Subcutaneous adipose tissue (tissue), 4 donors: ENCODE data around the gene ARAP3. TPM values are rescaled to one million over a fixed set of nuclear protein-coding genes. Genes with fewer than 3 reads are reported as not detected.

ENCODE experiments used
- total RNA-seq, 4 donors: library from RNA; depleted of rRNA; stranded (reverse); fragments of >200 nt; gene quantifications; one replicate each; pipeline ENCODE4 v1.1.0, GENCODE V29; 2016
- TF ChIP-seq, protein P1 (sequence below): fragments of 450-650 bp; IDR thresholded peaks from one replicate; pipeline ENCODE4 v1.5.1; 2016; ENCODE audit warnings: low read depth, mild to moderate bottlenecking, control low read depth, antibody characterized with exemption, moderate library complexity

The ARAP3 gene
- total RNA-seq, 4 donors from 2014 or later: 3.7 to 17.3 (median 5.1) TPM

DNA sequence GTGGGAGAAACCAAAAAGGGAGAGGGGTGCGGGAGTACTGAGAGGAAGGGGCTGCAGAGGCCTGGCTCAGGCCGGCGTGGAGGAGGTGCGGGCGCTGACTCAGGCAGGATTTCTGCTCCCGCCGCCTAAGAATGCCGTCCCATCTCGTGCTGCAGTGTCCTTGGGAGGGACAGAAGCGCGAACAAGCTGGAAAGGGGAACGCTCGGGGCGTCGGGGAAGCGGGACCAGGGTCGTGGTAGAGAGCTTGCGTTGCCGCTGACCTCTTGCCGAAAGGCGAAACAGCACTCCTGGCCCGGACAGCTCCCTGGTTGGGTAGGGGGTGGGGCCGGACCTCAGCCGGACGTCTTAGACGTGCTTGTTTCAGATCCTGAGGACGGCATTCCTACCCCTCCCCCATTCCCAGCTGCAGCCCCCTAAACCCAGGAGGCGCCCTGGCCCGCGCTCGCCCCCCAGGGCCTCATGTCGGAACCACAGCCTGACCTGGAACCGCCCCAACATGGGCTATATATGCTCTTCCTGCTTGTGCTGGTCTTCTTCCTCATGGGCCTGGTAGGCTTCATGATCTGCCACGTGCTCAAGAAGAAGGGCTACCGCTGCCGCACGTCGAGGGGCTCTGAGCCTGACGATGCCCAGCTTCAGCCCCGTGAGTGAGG lies 44.1 kb downstream of the ARAP3 start:
- TF ChIP-seq, protein P1, sequence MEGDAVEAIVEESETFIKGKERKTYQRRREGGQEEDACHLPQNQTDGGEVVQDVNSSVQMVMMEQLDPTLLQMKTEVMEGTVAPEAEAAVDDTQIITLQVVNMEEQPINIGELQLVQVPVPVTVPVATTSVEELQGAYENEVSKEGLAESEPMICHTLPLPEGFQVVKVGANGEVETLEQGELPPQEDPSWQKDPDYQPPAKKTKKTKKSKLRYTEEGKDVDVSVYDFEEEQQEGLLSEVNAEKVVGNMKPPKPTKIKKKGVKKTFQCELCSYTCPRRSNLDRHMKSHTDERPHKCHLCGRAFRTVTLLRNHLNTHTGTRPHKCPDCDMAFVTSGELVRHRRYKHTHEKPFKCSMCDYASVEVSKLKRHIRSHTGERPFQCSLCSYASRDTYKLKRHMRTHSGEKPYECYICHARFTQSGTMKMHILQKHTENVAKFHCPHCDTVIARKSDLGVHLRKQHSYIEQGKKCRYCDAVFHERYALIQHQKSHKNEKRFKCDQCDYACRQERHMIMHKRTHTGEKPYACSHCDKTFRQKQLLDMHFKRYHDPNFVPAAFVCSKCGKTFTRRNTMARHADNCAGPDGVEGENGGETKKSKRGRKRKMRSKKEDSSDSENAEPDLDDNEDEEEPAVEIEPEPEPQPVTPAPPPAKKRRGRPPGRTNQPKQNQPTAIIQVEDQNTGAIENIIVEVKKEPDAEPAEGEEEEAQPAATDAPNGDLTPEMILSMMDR: no peak

DNA sequence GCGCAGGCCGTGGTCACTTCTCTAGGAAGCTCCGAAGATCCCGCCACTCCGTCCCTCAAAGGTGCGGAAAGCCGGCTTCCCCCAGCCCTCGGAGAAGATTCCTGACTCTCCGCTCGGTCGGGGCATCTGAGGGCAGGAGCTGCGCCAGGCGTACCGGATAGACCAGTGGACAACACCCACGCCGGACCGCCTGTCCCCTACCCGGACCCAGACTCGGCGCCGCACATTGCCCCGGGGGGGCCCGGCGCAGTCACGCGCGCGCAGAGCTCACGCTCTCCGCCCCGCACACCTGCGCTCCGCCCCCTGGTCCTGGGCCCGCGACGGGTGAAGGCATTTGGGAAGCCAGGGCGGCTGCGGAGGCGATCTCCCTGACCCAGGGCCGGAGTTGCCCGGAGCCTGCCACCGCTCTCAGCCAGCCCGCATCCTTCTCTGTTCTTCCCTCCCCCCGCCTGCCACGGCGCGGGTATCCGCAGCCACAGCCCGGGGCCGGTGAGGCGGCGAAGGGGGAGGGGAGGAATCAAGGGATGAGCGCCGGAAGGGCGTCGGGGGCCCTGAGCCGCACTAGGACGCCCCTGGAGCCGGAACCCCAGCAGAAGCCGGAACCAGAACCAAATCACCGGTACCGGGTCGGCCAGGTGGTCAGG lies 44.8 kb downstream of the ARAP3 start:
- TF ChIP-seq, protein P1: no peak

DNA sequence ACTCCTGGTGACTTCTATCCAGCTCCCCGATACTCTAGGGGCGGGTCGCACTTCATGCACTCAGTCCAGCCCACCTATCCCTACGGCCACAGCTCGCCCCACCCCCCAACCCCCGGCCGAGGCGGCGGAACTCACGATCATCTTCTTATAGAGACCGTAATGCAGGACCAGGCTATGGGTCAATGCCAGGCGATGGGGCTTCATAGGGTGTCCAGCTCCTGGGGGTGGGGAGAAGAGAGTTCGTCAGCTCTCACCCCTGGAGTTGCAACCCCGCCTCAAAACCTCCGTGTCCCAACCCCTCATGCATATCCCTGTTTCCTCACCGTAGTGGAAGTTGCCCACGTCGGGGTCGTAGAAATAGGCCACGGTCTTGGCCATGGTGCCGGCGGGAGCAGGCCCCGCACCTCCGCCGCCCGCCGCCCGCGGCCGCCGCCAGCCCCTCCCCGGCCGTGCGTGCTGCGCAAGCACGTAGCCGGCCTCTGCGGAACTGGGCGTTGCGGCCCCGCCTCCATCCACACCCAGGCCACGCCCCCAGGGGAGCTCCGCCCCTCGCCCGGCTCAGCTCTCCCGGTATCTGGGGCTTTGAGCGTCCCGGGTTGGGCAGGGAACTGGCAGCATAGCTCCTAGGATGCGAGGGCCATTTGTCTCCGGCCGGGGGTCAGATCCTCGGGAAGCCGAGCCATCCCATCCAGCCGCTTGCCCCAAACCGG lies 45.5 kb downstream of the ARAP3 start, which contains the start of the genes HDAC3 and RELL2:
Gene HDAC3, minus strand, starts transcription at position 437 of the 710 bp plus-strand sequence. Its CDS starts 59 bp downstream, at position 378.
Gene RELL2, plus strand, starts transcription at position 585 of the 710 bp plus-strand sequence. CDS start 1,229 bp downstream, outside the sequence.
- TF ChIP-seq, protein P1: no peak

DNA sequence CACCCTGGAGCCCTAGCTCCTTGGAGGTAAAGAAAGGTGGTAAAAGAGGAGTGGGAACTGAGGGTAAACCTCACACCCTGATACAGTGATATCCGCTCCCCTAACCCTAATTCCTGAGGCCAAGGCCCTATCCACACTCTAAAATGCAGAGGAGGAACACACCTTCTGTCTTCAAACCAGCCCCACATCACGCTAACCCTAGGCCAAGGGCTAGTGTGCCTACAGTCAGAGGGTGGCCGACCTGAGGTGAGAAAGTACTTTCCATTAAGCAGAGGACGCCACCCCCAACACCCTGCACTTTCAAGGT lies 46.0 kb downstream of the ARAP3 start:
- TF ChIP-seq, protein P1: no peak

DNA sequence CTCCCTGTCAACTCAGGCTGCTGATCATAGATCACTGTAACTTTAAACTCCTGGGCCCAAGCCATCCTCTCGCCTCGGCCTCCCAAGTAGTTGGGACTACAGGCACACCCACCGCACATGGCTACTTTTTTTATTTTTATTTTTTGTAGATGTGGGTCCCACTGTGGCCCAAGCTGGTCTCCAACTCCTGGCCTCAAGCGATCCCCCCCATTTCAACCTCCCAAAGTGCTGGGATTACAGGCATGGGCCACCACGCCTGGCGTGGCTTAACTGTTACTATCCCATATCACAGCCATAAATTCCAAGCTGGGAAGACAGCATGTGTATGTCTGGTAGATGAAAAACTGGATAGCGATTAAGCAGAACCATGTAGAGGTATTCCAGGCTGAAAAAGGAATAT lies 46.4 kb downstream of the ARAP3 start:
- TF ChIP-seq, protein P1: no peak

DNA sequence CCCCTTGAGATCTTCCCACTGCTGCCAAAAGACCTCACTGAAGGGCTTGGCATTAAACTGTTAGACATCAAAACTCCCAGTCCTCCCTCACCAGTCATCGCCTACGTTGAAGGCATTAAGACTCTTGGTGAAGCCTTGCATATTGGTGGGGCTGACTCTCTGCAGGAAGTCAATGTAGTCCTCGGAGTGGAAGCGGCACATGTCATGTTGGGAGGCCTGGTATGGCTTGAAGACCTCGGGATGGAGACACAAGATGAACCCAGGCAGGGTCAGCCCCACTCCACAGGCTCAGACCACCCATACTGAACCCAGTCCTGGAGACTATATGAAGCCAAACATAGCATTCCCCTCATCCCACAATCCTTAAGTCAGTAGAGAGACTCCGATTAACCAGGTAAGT lies 47.3 kb downstream of the ARAP3 start:
- TF ChIP-seq, protein P1: no peak
